ENCODE results near the gene CLIP4.

CLIP4 gene

GRCh38 chr2:29130295-29130694 is 15.1 kb downstream of the CLIP4 start:
- no peak overlapping the region for H3K4me3 ChIP-seq (ENCODE audit: low read depth, low read length)
- no peaks in the 10 kb centered on the region for H3K9me3 ChIP-seq (ENCODE audit: severe bottlenecking)
- no peak overlapping the region for H3K27ac ChIP-seq
- no peaks in the 10 kb centered on the region for H3K27me3 ChIP-seq (ENCODE audit: insufficient read depth, low read depth, severe bottlenecking)
- TF ChIP-seq CTCF (IDR thresholded peaks at IDR 0.05; ENCODE audit: low read depth, low read length): no peak
- DNase-seq: no peak
- peaks cover 19% of the 10 kb centered on the region for H3K36me3 ChIP-seq

- H3K27me3 ChIP-seq (ENCODE audit: insufficient read depth, low read depth, severe bottlenecking): no peaks in the 10 kb centered on the region
- DNase-seq: no peak
- TF ChIP-seq CTCF (IDR thresholded peaks at IDR 0.05; ENCODE audit: low read depth, low read length): no peak
- no peak overlapping the region for H3K4me3 ChIP-seq (ENCODE audit: low read depth, low read length)
- H3K36me3 ChIP-seq: peaks cover 28% of the 10 kb centered on the region
- no peak overlapping the region for H3K27ac ChIP-seq
- peaks cover 4% of the 10 kb centered on the region for H3K9me3 ChIP-seq (ENCODE audit: severe bottlenecking)
These were observed 19.7 kb downstream of the CLIP4 start for GRCh38 chr2:29134933-29135332.

GRCh38 chr2:29139152-29139551 is 23.9 kb downstream of the CLIP4 start:
- no peak for DNase-seq

GRCh38 chr2:29139731-29140130 is 24.5 kb downstream of the CLIP4 start:
- H3K9me3 ChIP-seq (ENCODE audit: severe bottlenecking): peaks cover 4% of the 10 kb centered on the region
- no peak overlapping the region for H3K27ac ChIP-seq

More at GRCh38 chr2:29139152-29139551, 23.9 kb downstream of the CLIP4 start:
- Histone ChIP-seq H3K27me3 (ENCODE audit: insufficient read depth, low read depth, severe bottlenecking) (no peaks in the 10 kb centered on the region), H3K36me3 (peaks cover 20% of the 10 kb centered on the region), H3K9me3 (ENCODE audit: severe bottlenecking) (peaks cover 4% of the 10 kb centered on the region), H3K27ac (no peak overlapping the region), H3K4me3 (ENCODE audit: low read depth, low read length) (no peak overlapping the region)
- TF ChIP-seq CTCF (IDR thresholded peaks at IDR 0.05; ENCODE audit: low read depth, low read length): no peak

GRCh38 chr2:29143657-29144056 is 28.4 kb downstream of the CLIP4 start:
- H3K27me3 ChIP-seq (ENCODE audit: insufficient read depth, low read depth, severe bottlenecking): no peaks in the 10 kb centered on the region
- TF ChIP-seq CTCF (IDR thresholded peaks at IDR 0.05; ENCODE audit: low read depth, low read length): no peak
- peaks cover 2% of the 10 kb centered on the region for H3K9me3 ChIP-seq (ENCODE audit: severe bottlenecking)
- H3K4me3 ChIP-seq (ENCODE audit: low read depth, low read length): no peak overlapping the region
- DNase-seq: no peak
- H3K36me3 ChIP-seq: peaks cover 26% of the 10 kb centered on the region
- no peak overlapping the region for H3K27ac ChIP-seq

More at GRCh38 chr2:29139731-29140130, 24.5 kb downstream of the CLIP4 start:
- no peak for DNase-seq
- Histone ChIP-seq H3K27me3 (ENCODE audit: insufficient read depth, low read depth, severe bottlenecking) (no peaks in the 10 kb centered on the region), H3K4me3 (ENCODE audit: low read depth, low read length) (no peak overlapping the region), H3K36me3 (peaks cover 24% of the 10 kb centered on the region)
- no peak for TF ChIP-seq CTCF (IDR thresholded peaks at IDR 0.05; ENCODE audit: low read depth, low read length)

GRCh38 chr2:29146197-29146596 is 31.0 kb downstream of the CLIP4 start:
- TF ChIP-seq CTCF (IDR thresholded peaks at IDR 0.05; ENCODE audit: low read depth, low read length): no peak
- DNase-seq: no peak
- H3K27me3 ChIP-seq (ENCODE audit: insufficient read depth, low read depth, severe bottlenecking): no peaks in the 10 kb centered on the region
- H3K4me3 ChIP-seq (ENCODE audit: low read depth, low read length): no peak overlapping the region
- H3K9me3 ChIP-seq (ENCODE audit: severe bottlenecking): no peaks in the 10 kb centered on the region
- no peak overlapping the region for H3K27ac ChIP-seq
- peaks cover 21% of the 10 kb centered on the region for H3K36me3 ChIP-seq
